Inflammatory macrophage (primary cell): ENCODE measurements around the gene LRP8.

ENCODE experiments used
- DNase-seq, 2 donors: peaks; one replicate each; pipeline ENCODE4 v3.0.0-alpha.2; 2020 to 2022

LRP8 gene

GRCh38 chr1:53359225-53359933 lies 31.5 kb upstream of the LRP8 start:
- DNase-seq: no peak

- no peak for DNase-seq
Observed at GRCh38 chr1:53356637-53357036, 28.8 kb upstream of the LRP8 start.

- no peak for DNase-seq
Observed at GRCh38 chr1:53354119-53354518, 26.2 kb upstream of the LRP8 start.

GRCh38 chr1:53352561-53352960 lies 24.7 kb upstream of the LRP8 start:
- DNase-seq: no peak

- no peak for DNase-seq
Observed at GRCh38 chr1:53350853-53351767, 23.2 kb upstream of the LRP8 start.

GRCh38 chr1:53349968-53350852 lies 22.3 kb upstream of the LRP8 start:
- DNase-seq: no peak

GRCh38 chr1:53349369-53349835 lies 21.5 kb upstream of the LRP8 start:
- no peak for DNase-seq

- no peak for DNase-seq
Observed at GRCh38 chr1:53348486-53349368, 20.9 kb upstream of the LRP8 start.

- DNase-seq: no peak
Observed at GRCh38 chr1:53346814-53347176, 18.9 kb upstream of the LRP8 start.

- no peak for DNase-seq
Observed at GRCh38 chr1:53345996-53346813, 18.3 kb upstream of the LRP8 start.

- DNase-seq: no peak
Observed at GRCh38 chr1:53344921-53345838, 17.3 kb upstream of the LRP8 start.

GRCh38 chr1:53343831-53344668 lies 16.2 kb upstream of the LRP8 start:
- no peak for DNase-seq

GRCh38 chr1:53342735-53343470 lies 15.0 kb upstream of the LRP8 start:
- no peak for DNase-seq

GRCh38 chr1:53341961-53342707 lies 14.3 kb upstream of the LRP8 start:
- DNase-seq: no peak

GRCh38 chr1:53341521-53341895 lies 13.6 kb upstream of the LRP8 start:
- no peak for DNase-seq

- no peak for DNase-seq
Observed at GRCh38 chr1:53340660-53341520, 13.0 kb upstream of the LRP8 start.
